Measurements from ENCODE around the gene NEK8. TPM values are rescaled to one million over a fixed set of nuclear protein-coding genes. Genes with fewer than 3 reads are reported as not detected.
A peak's percentile ranks its signal among the peaks of the same experiment; 100 is the strongest.

NEK8 gene
- total RNA-seq, 2 experiments from 2014 or later, result 4.7 to 5.2 TPM

- no peak overlapping the region for H3K27ac ChIP-seq (ENCODE audit: low read depth in 1 of 2, low read length in 2 of 2)
- H3K27ac Mint-ChIP-seq, result no peak overlapping the region
- H3K4me3 Mint-ChIP-seq, result peak overlapping the region; percentile 17
- intact Hi-C loops (cut with DNase I, micrococcal nuclease), result loop anchor here in 1 of 2 experiments (10.0 kb wide), 1 partner anchor 360 kb away; the partner anchor contains the start of gene POLDIP2
- peaks cover 17 to 21% of the 10 kb centered on the region in 2 experiments for H3K27me3 ChIP-seq (ENCODE audit: control insufficient read depth in 1 of 2, insufficient read depth in 2 of 2, low read length in 2 of 2)
- no peaks in the 10 kb centered on the region for H3K36me3 ChIP-seq (ENCODE audit: insufficient read depth, low read length)
- H3K4me1 Mint-ChIP-seq (ENCODE audit: low read depth), result peaks cover 42% of the 10 kb centered on the region
- ChIA-PET CTCF (interaction anchor here (1.3 kb wide), 1 partner anchor 12 kb away, joined by 4 read pairs; no protein-coding TSS in a partner anchor), POLR2A (interaction anchor here (2.2 kb wide), 1 partner anchor 13 kb away, joined by 13 read pairs; the partner anchor contains the start of gene NEK8)
- no peak for TF ChIP-seq CTCF (IDR thresholded peaks at IDR 0.05)
- H3K4me3 ChIP-seq (ENCODE audit: low read length), result no peak overlapping the region
- H3K9me3 Mint-ChIP-seq, result no peaks in the 10 kb centered on the region
- no peak for ATAC-seq (ENCODE audit: poor library complexity)
- DNase-seq, result no peak
- peaks cover 0 to 8% of the 10 kb centered on the region in 2 experiments for H3K9me3 ChIP-seq (ENCODE audit: control insufficient read depth in 1 of 2, insufficient read depth in 1 of 2, low read length in 2 of 2)
- peaks cover 35% of the 10 kb centered on the region for H3K27me3 Mint-ChIP-seq
- peaks cover 47% of the 10 kb centered on the region for H3K4me1 ChIP-seq (ENCODE audit: insufficient read depth, low read length)
- peaks cover 8% of the 10 kb centered on the region for H3K36me3 Mint-ChIP-seq (ENCODE audit: low read depth)
Observed at GRCh38 chr17:28715217-28715616, 13.4 kb upstream of the NEK8 start.

GRCh38 chr17:28716740-28717577, 11.6 kb upstream of the NEK8 start:
- H3K36me3 ChIP-seq (ENCODE audit: insufficient read depth, low read length), result peaks cover 13% of the 10 kb centered on the region
- H3K4me3 ChIP-seq (ENCODE audit: low read length), result peak overlapping the region; percentile 36
- no peak overlapping the region for H3K27ac Mint-ChIP-seq
- H3K27ac ChIP-seq (ENCODE audit: low read depth in 1 of 2, low read length in 2 of 2), result no peak overlapping the region
- ChIA-PET CTCF (interaction anchor here (1.5 to 1.6 kb wide), 2 partner anchors 10 to 33 kb away, joined by 3 to 4 read pairs; no protein-coding TSS in a partner anchor), POLR2A (interaction anchor here (1.0 to 2.2 kb wide), 2 partner anchors 11 to 235 kb away, joined by 3 to 13 read pairs; partner anchors contain the start of genes NEK8 and PHF12)
- H3K27me3 ChIP-seq (ENCODE audit: control insufficient read depth in 1 of 2, insufficient read depth in 2 of 2, low read length in 2 of 2), result peaks cover 17 to 21% of the 10 kb centered on the region in 2 experiments
- peak overlapping the region; percentile 34 for H3K4me3 Mint-ChIP-seq
- H3K36me3 Mint-ChIP-seq (ENCODE audit: low read depth), result peaks cover 25% of the 10 kb centered on the region
- ATAC-seq (ENCODE audit: poor library complexity), result no peak
- H3K4me1 Mint-ChIP-seq (ENCODE audit: low read depth), result peaks cover 43% of the 10 kb centered on the region
- H3K27me3 Mint-ChIP-seq, result peaks cover 35% of the 10 kb centered on the region
- no peak for TF ChIP-seq CTCF (IDR thresholded peaks at IDR 0.05)
- peaks cover 0 to 8% of the 10 kb centered on the region in 2 experiments for H3K9me3 ChIP-seq (ENCODE audit: control insufficient read depth in 1 of 2, insufficient read depth in 1 of 2, low read length in 2 of 2)
- peak in 3 of 14 experiments; percentile 11 to 53 (median 44) for DNase-seq
- H3K9me3 Mint-ChIP-seq, result no peaks in the 10 kb centered on the region
- intact Hi-C loops (cut with DNase I, micrococcal nuclease), result loop anchor here in 1 of 2 experiments (10.0 kb wide), 1 partner anchor 362 kb away; the partner anchor contains the start of gene POLDIP2
- H3K4me1 ChIP-seq (ENCODE audit: insufficient read depth, low read length), result peaks cover 53% of the 10 kb centered on the region

- H3K9me3 Mint-ChIP-seq, result no peaks in the 10 kb centered on the region
- intact Hi-C loops (cut with DNase I, micrococcal nuclease), result loop anchor here (2.0 to 10.0 kb wide), 4 partner anchors 55 to 363 kb away; partner anchors contain the start of genes DHRS13 (in 1 of the 2), PHF12 (in 1 of the 2), POLDIP2 (in 1 of the 2) and SUPT6H (in 1 of the 2)
- Histone ChIP-seq H3K4me3 (ENCODE audit: low read length) (peak within 1 kb of the TSS; percentile 36), H3K4me1 (ENCODE audit: insufficient read depth, low read length) (peaks cover 55% of the 10 kb centered on the region), H3K36me3 (ENCODE audit: insufficient read depth, low read length) (peaks cover 21% of the 10 kb centered on the region), H3K9me3 (ENCODE audit: control insufficient read depth in 1 of 2, insufficient read depth in 1 of 2, low read length in 2 of 2) (peaks cover 0 to 8% of the 10 kb centered on the region in 2 experiments), H3K27me3 (ENCODE audit: control insufficient read depth in 1 of 2, insufficient read depth in 2 of 2, low read length in 2 of 2) (peaks cover 17 to 21% of the 10 kb centered on the region in 2 experiments), H3K27ac (ENCODE audit: low read depth in 1 of 2, low read length in 2 of 2) (no peak within 1 kb of the TSS)
- H3K36me3 Mint-ChIP-seq (ENCODE audit: low read depth), result peaks cover 30% of the 10 kb centered on the region
- no peak for ATAC-seq (ENCODE audit: poor library complexity)
- TF ChIP-seq CTCF (IDR thresholded peaks at IDR 0.05), result no peak
- H3K4me1 Mint-ChIP-seq (ENCODE audit: low read depth), result peaks cover 41% of the 10 kb centered on the region
- H3K27me3 Mint-ChIP-seq, result peaks cover 35% of the 10 kb centered on the region
- H3K27ac Mint-ChIP-seq, result peak within 1 kb of the TSS; percentile 79
- ChIA-PET POLR2A (interaction anchor here (2.2 kb wide), 1 partner anchor 10 kb away, joined by 13 read pairs; the partner anchor contains the start of gene NEK8), CTCF (no interaction called here)
- peak in 6 of 14 experiments; percentile 12 to 60 (median 43) for DNase-seq
- peak within 1 kb of the TSS; percentile 79 for H3K4me3 Mint-ChIP-seq
Observed at GRCh38 chr17:28717578-28718332, 10.8 kb upstream of the NEK8 start, which contains the start of gene RAB34. Gene RAB34, minus strand, starts transcription at chr17:28717868. Its CDS starts 602 bp downstream, at chr17:28717266.
